ENCODE measurements around the gene EXT2. TPM values are rescaled to one million over a fixed set of nuclear protein-coding genes. Genes with fewer than 3 reads are reported as not detected.
A peak's percentile ranks its signal among the peaks of the same experiment; 100 is the strongest.

The EXT2 gene
- total and polyA plus RNA-seq, 4 donors = 54.8 to 96.2 (median 74.3) TPM

GRCh38 chr11:44174842-44175241 is 79.4 kb downstream of the EXT2 start:
- Histone ChIP-seq H3K27ac (ENCODE audit: low read depth, low read length) (no peak overlapping the region), H3K9me3 (ENCODE audit: control insufficient read depth, insufficient read depth, low read length) (no peaks in the 10 kb centered on the region), H3K27me3 (ENCODE audit: control insufficient read depth, insufficient read depth, low read length) (no peaks in the 10 kb centered on the region), H3K36me3 (ENCODE audit: control insufficient read depth, insufficient read depth, low read length) (peaks cover 10% of the 10 kb centered on the region), H3K4me1 (ENCODE audit: control insufficient read depth, insufficient read depth, low read length) (no peaks in the 10 kb centered on the region), H3K4me3 (ENCODE audit: low read depth, low read length) (no peak overlapping the region)
- DNase-seq (ENCODE audit: low read depth in 4 of 6, low spot score in 6 of 6) = no peak
- WGBS (ENCODE audit: insufficient coverage) = 87% methylated on average over 1 of the region's 1 CpG

DNA sequence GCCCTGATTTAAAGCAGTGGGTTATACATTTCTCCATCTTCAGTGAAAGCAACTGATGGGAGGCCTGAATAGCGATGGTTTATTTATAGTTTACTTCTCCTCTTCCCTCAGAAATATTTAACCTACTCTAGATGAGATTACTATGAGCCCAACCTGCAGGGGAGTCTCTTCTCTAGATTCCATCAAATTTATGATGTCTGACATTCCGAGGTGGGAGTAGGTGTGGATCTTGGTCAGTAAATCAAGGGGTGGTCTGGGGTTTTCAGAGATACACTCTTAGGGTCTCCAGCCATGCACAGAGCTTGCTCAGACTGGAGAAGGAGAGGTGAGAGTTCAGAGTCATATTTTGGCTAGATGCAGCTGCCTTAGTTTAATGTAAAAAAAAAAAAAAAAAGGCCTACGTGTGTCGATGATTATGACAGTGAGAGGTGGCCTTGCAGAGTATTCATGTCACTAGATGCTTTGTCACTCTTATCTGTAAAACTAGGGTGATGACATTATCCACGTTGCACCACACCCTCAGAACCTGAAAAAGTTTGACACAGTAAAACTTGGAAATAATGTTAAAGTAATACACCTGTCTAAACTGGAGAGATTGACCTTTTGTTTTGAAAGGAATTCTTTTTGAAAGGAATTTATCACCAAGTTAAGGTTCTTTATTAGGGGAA is 81.2 kb downstream of the EXT2 start:
- Histone ChIP-seq H3K27me3 (ENCODE audit: control insufficient read depth, insufficient read depth, low read length) (no peaks in the 10 kb centered on the region), H3K27ac (ENCODE audit: low read depth, low read length) (no peak overlapping the region), H3K9me3 (ENCODE audit: control insufficient read depth, insufficient read depth, low read length) (no peaks in the 10 kb centered on the region), H3K4me3 (ENCODE audit: low read depth, low read length) (no peak overlapping the region), H3K36me3 (ENCODE audit: control insufficient read depth, insufficient read depth, low read length) (peaks cover 10% of the 10 kb centered on the region), H3K4me1 (ENCODE audit: control insufficient read depth, insufficient read depth, low read length) (no peaks in the 10 kb centered on the region)
- 100% methylated on average over 1 of the region's 5 CpGs for WGBS (ENCODE audit: insufficient coverage)
- DNase-seq (ENCODE audit: low read depth in 4 of 6, low spot score in 6 of 6) = no peak

DNA sequence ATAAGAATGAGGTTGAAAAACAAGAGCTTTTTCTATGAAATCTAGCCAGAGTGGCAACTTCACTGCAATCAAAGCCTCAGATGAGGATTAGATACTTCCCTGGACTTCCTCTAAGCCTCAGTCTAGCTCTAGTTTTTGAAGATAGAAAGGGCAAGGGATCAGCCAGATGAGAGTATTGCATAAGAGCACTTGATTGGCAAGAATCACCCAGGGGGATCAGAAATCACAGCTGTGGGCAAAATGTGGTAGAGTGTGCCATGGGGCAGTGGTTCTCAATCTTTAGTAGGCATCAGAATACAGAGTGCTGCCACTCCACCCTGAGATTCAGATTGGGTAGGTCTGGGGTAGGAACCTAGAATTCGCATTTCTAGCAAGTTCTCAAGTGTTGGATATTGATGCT is 82.4 kb downstream of the EXT2 start:
- H3K27ac ChIP-seq (ENCODE audit: low read depth, low read length) = no peak overlapping the region
- DNase-seq (ENCODE audit: low read depth in 4 of 6, low spot score in 6 of 6) = no peak
- H3K36me3 ChIP-seq (ENCODE audit: control insufficient read depth, insufficient read depth, low read length) = peaks cover 2% of the 10 kb centered on the region
- no peaks in the 10 kb centered on the region for H3K9me3 ChIP-seq (ENCODE audit: control insufficient read depth, insufficient read depth, low read length)
- H3K27me3 ChIP-seq (ENCODE audit: control insufficient read depth, insufficient read depth, low read length) = no peaks in the 10 kb centered on the region
- WGBS (ENCODE audit: insufficient coverage) = no CpG with 5 or more reads among the region's 1 CpG
- H3K4me3 ChIP-seq (ENCODE audit: low read depth, low read length) = no peak overlapping the region
- no peaks in the 10 kb centered on the region for H3K4me1 ChIP-seq (ENCODE audit: control insufficient read depth, insufficient read depth, low read length)

DNA sequence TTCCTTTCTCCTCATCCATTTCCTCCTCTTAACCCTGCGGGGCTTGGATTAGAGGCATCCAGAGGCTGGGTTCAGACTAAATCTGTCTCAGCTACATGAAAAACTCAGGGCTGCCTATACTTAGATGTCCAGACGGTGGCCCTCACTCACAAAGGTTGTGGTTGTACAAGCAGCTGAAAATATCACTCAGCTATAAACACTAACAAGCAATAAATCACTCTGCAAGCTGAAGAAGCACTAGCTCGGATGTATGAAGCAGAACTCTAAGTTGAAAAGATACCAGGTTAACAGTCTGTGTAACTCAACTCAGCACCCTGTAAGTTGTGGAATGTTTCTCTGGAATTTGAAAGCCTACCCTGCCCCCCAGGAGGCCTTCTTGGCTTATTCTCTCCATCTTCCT is 82.9 kb downstream of the EXT2 start:
- Histone ChIP-seq H3K4me1 (ENCODE audit: control insufficient read depth, insufficient read depth, low read length) (no peaks in the 10 kb centered on the region), H3K27ac (ENCODE audit: low read depth, low read length) (no peak overlapping the region), H3K4me3 (ENCODE audit: low read depth, low read length) (no peak overlapping the region), H3K9me3 (ENCODE audit: control insufficient read depth, insufficient read depth, low read length) (no peaks in the 10 kb centered on the region), H3K36me3 (ENCODE audit: control insufficient read depth, insufficient read depth, low read length) (no peaks in the 10 kb centered on the region), H3K27me3 (ENCODE audit: control insufficient read depth, insufficient read depth, low read length) (no peaks in the 10 kb centered on the region)
- DNase-seq (ENCODE audit: low read depth in 4 of 6, low spot score in 6 of 6) = peak in 1 of 6 donors; percentile 38
- 90% methylated on average over 1 of the region's 3 CpGs for WGBS (ENCODE audit: insufficient coverage)

DNA sequence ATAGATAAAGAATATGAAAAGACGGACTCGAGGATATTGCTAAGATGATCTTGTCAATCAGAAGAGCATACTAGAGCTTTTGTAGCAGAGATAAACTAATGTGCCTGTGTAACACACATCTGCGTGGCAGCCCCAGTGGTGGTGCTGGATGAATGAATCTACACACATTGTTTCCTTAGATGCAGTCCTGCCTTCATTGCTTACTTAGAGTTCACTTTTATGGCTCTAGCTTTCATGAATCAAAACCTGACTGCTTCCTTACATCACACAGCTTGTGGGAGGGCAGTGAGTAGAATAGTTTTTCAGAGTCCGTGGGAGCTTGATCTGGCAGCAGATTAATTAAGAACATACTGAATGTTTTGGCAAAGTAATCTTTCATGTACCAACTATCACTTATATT is 83.7 kb downstream of the EXT2 start:
- no peak overlapping the region for H3K4me3 ChIP-seq (ENCODE audit: low read depth, low read length)
- H3K9me3 ChIP-seq (ENCODE audit: control insufficient read depth, insufficient read depth, low read length) = no peaks in the 10 kb centered on the region
- 46% methylated on average over 3 of the region's 4 CpGs for WGBS (ENCODE audit: insufficient coverage)
- no peaks in the 10 kb centered on the region for H3K36me3 ChIP-seq (ENCODE audit: control insufficient read depth, insufficient read depth, low read length)
- H3K27ac ChIP-seq (ENCODE audit: low read depth, low read length) = no peak overlapping the region
- DNase-seq (ENCODE audit: low read depth in 4 of 6, low spot score in 6 of 6) = peak in 3 of 6 donors; percentile 11 to 37 (median 32)
- no peaks in the 10 kb centered on the region for H3K27me3 ChIP-seq (ENCODE audit: control insufficient read depth, insufficient read depth, low read length)
- no peaks in the 10 kb centered on the region for H3K4me1 ChIP-seq (ENCODE audit: control insufficient read depth, insufficient read depth, low read length)

- Histone ChIP-seq H3K4me1 (ENCODE audit: control insufficient read depth, insufficient read depth, low read length) (no peaks in the 10 kb centered on the region), H3K4me3 (ENCODE audit: low read depth, low read length) (no peak overlapping the region), H3K36me3 (ENCODE audit: control insufficient read depth, insufficient read depth, low read length) (no peaks in the 10 kb centered on the region), H3K27me3 (ENCODE audit: control insufficient read depth, insufficient read depth, low read length) (no peaks in the 10 kb centered on the region), H3K9me3 (ENCODE audit: control insufficient read depth, insufficient read depth, low read length) (no peaks in the 10 kb centered on the region), H3K27ac (ENCODE audit: low read depth, low read length) (no peak overlapping the region)
- WGBS (ENCODE audit: insufficient coverage) = 100% methylated on average over 1 of the region's 2 CpGs
- DNase-seq (ENCODE audit: low read depth in 4 of 6, low spot score in 6 of 6) = no peak
These were observed 84.6 kb downstream of the EXT2 start for GRCh38 chr11:44180107-44180506.

- Histone ChIP-seq H3K4me1 (ENCODE audit: control insufficient read depth, insufficient read depth, low read length) (no peaks in the 10 kb centered on the region), H3K9me3 (ENCODE audit: control insufficient read depth, insufficient read depth, low read length) (peaks cover 4% of the 10 kb centered on the region), H3K36me3 (ENCODE audit: control insufficient read depth, insufficient read depth, low read length) (no peaks in the 10 kb centered on the region), H3K4me3 (ENCODE audit: low read depth, low read length) (no peak overlapping the region), H3K27ac (ENCODE audit: low read depth, low read length) (no peak overlapping the region), H3K27me3 (ENCODE audit: control insufficient read depth, insufficient read depth, low read length) (no peaks in the 10 kb centered on the region)
- no peak for DNase-seq (ENCODE audit: low read depth in 4 of 6, low spot score in 6 of 6)
These were observed 90.0 kb downstream of the EXT2 start for GRCh38 chr11:44185522-44185921.

DNA sequence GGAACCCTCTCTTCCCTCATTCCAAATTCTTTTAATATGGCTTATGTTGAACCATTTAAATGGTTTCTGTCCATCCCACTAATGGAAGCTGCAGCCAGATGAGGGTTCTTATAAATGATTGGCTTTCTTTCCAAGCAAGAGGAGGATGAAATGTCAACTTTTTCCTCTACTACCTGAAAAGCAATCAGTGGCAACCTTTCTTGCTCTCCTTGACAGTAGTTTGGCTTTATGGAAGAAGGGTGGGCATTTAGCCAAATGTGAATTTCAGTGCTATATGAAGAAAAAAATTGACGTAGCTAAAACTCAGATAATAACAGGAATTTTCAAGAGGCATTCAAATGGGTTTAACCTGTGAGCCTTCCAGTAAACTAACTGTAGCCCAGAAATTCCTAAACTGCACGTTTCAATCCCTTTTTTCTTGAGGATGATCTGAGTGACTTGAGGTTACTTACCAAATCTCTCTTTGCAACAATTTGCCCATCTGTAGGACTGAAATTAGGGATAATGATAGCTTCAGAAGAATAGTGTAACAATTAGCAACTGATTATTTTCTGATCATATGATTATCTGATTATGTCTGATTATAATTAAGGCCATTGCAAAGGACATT is 90.9 kb downstream of the EXT2 start:
- H3K27ac ChIP-seq (ENCODE audit: low read depth, low read length) = no peak overlapping the region
- peaks cover 4% of the 10 kb centered on the region for H3K9me3 ChIP-seq (ENCODE audit: control insufficient read depth, insufficient read depth, low read length)
- no peaks in the 10 kb centered on the region for H3K36me3 ChIP-seq (ENCODE audit: control insufficient read depth, insufficient read depth, low read length)
- no peaks in the 10 kb centered on the region for H3K27me3 ChIP-seq (ENCODE audit: control insufficient read depth, insufficient read depth, low read length)
- DNase-seq (ENCODE audit: low read depth in 4 of 6, low spot score in 6 of 6) = peak in 1 of 6 donors; percentile 15
- no peaks in the 10 kb centered on the region for H3K4me1 ChIP-seq (ENCODE audit: control insufficient read depth, insufficient read depth, low read length)
- no peak overlapping the region for H3K4me3 ChIP-seq (ENCODE audit: low read depth, low read length)
- WGBS (ENCODE audit: insufficient coverage) = no CpG with 5 or more reads among the region's 2 CpGs

GRCh38 chr11:44188643-44189042 is 93.2 kb downstream of the EXT2 start:
- no peaks in the 10 kb centered on the region for H3K36me3 ChIP-seq (ENCODE audit: control insufficient read depth, insufficient read depth, low read length)
- no peak for DNase-seq (ENCODE audit: low read depth in 4 of 6, low spot score in 6 of 6)
- 98% methylated on average over 3 of the region's 3 CpGs for WGBS (ENCODE audit: insufficient coverage)
- H3K4me3 ChIP-seq (ENCODE audit: low read depth, low read length) = no peak overlapping the region
- H3K27me3 ChIP-seq (ENCODE audit: control insufficient read depth, insufficient read depth, low read length) = no peaks in the 10 kb centered on the region
- peaks cover 4% of the 10 kb centered on the region for H3K9me3 ChIP-seq (ENCODE audit: control insufficient read depth, insufficient read depth, low read length)
- no peaks in the 10 kb centered on the region for H3K4me1 ChIP-seq (ENCODE audit: control insufficient read depth, insufficient read depth, low read length)
- H3K27ac ChIP-seq (ENCODE audit: low read depth, low read length) = no peak overlapping the region

All from spinal cord (tissue), 10 donors.